Stimulated activated CD4-positive, alpha-beta T cell treated with anti-CD3 and anti-CD28 coated beads, Interleukin-1b, Interleukin-23, amount 100 ng/mL, for 4 hours (primary cell): ENCODE measurements around the gene HOPX.
A peak's percentile ranks its signal among the peaks of the same experiment; 100 is the strongest.
"Not testable (repeated sequence)": the region's sequence is repeated elsewhere in the genome, so short reads cannot be mapped to it uniquely, and the experiment has no call there.

Experiments
- DNase-seq, 2 donors: peaks; one replicate each; pipeline ENCODE4 v3.0.0-alpha.2; 2020; ENCODE audit warnings: low read depth in 2 of 2

Gene HOPX

GRCh38 chr4:56655209-56655626, 25.9 kb downstream of the HOPX start:
- peak in 1 of 2 donors; percentile 4 for DNase-seq

- no peak for DNase-seq
Measured at GRCh38 chr4:56654238-56654632, 26.9 kb downstream of the HOPX start.

- DNase-seq = no peak
Measured at GRCh38 chr4:56653461-56654237, 27.4 kb downstream of the HOPX start.

GRCh38 chr4:56652196-56652595, 28.9 kb downstream of the HOPX start:
- no peak for DNase-seq

GRCh38 chr4:56651056-56651350, 30.1 kb downstream of the HOPX start:
- no peak for DNase-seq

GRCh38 chr4:56650262-56651055, 30.6 kb downstream of the HOPX start:
- DNase-seq = no peak

GRCh38 chr4:56649445-56650261, 31.4 kb downstream of the HOPX start:
- DNase-seq = no peak

GRCh38 chr4:56648824-56649151, 32.3 kb downstream of the HOPX start:
- no peak for DNase-seq

- no peak for DNase-seq
Measured at GRCh38 chr4:56648021-56648823, 32.9 kb downstream of the HOPX start.

- DNase-seq = no peak
Measured at GRCh38 chr4:56646341-56646740, 34.8 kb downstream of the HOPX start.

- no peak for DNase-seq
Measured at GRCh38 chr4:56643596-56643995, 37.5 kb downstream of the HOPX start.

GRCh38 chr4:56641494-56642051, 39.5 kb downstream of the HOPX start:
- DNase-seq = no peak

GRCh38 chr4:56640621-56641493, 40.2 kb downstream of the HOPX start:
- DNase-seq = no peak

- DNase-seq = no peak
Measured at GRCh38 chr4:56637791-56638190, 43.3 kb downstream of the HOPX start.

- no peak for DNase-seq
Measured at GRCh38 chr4:56637154-56637553, 43.9 kb downstream of the HOPX start.

GRCh38 chr4:56634954-56635353, 46.1 kb downstream of the HOPX start:
- DNase-seq = not testable (repeated sequence)

GRCh38 chr4:56633486-56633885, 47.6 kb downstream of the HOPX start:
- no peak for DNase-seq

- no peak for DNase-seq
Measured at GRCh38 chr4:56630876-56631666, 50.0 kb downstream of the HOPX start.

GRCh38 chr4:56628592-56628991, 52.5 kb downstream of the HOPX start:
- DNase-seq = no peak

GRCh38 chr4:56627985-56628384, 53.1 kb downstream of the HOPX start:
- DNase-seq = no peak
